Glutamatergic neuron (in vitro differentiated cells): ENCODE results near the gene MMP24. TPM values are rescaled to one million over a fixed set of nuclear protein-coding genes. Genes with fewer than 3 reads are reported as not detected.

ENCODE experiments used
- DNase-seq: peaks from one replicate; pipeline ENCODE4 v3.0.0; 2022
- H3K27ac Mint-ChIP-seq: one replicate; pipeline ENCODE4 v1.8.0; 2020; ENCODE audit warnings: mild to moderate bottlenecking, mixed read lengths, inconsistent platforms; ENCODE audit not compliant: unreplicated experiment
- H3K27me3 Mint-ChIP-seq: one replicate; pipeline ENCODE4 v1.8.0; 2020; ENCODE audit warnings: mild to moderate bottlenecking, moderate library complexity, mixed read lengths, inconsistent platforms; ENCODE audit not compliant: unreplicated experiment
- H3K36me3 Mint-ChIP-seq: one replicate; pipeline ENCODE4 v1.8.0; 2020; ENCODE audit warnings: mild to moderate bottlenecking, mixed read lengths, inconsistent platforms; ENCODE audit not compliant: unreplicated experiment
- H3K4me1 Mint-ChIP-seq: one replicate; pipeline ENCODE4 v1.8.0; 2020; ENCODE audit warnings: mild to moderate bottlenecking, low read depth, mixed read lengths, inconsistent platforms; ENCODE audit not compliant: unreplicated experiment
- H3K4me3 Mint-ChIP-seq: one replicate; pipeline ENCODE4 v1.8.0; 2020; ENCODE audit warnings: mild to moderate bottlenecking, mixed read lengths, inconsistent platforms; ENCODE audit not compliant: unreplicated experiment
- H3K9me3 Mint-ChIP-seq: one replicate; pipeline ENCODE4 v1.8.0; 2020; ENCODE audit warnings: mild to moderate bottlenecking, moderate library complexity, mixed read lengths, inconsistent platforms; ENCODE audit not compliant: unreplicated experiment
- total RNA-seq: library from RNA; stranded (reverse); fragmentation: NEBNext Ultra II Directional; extraction: Animal tissue kit (Norgen Biotek cat#: 25700); gene quantifications from one replicate; pipeline ENCODE4 v1.2.1, GENCODE V29; 2021; ENCODE audit not compliant: unreplicated experiment
- TF ChIP-seq, protein P1 (sequence below): fragments of 200-600 bp; sonication (generic); IDR thresholded peaks from one replicate; pipeline ENCODE4 v1.5.0; 2021; ENCODE audit not compliant: partially characterized antibody, unreplicated experiment

Gene MMP24
- total RNA-seq, 1 donor from 2014 or later = 19.0 TPM

DNA sequence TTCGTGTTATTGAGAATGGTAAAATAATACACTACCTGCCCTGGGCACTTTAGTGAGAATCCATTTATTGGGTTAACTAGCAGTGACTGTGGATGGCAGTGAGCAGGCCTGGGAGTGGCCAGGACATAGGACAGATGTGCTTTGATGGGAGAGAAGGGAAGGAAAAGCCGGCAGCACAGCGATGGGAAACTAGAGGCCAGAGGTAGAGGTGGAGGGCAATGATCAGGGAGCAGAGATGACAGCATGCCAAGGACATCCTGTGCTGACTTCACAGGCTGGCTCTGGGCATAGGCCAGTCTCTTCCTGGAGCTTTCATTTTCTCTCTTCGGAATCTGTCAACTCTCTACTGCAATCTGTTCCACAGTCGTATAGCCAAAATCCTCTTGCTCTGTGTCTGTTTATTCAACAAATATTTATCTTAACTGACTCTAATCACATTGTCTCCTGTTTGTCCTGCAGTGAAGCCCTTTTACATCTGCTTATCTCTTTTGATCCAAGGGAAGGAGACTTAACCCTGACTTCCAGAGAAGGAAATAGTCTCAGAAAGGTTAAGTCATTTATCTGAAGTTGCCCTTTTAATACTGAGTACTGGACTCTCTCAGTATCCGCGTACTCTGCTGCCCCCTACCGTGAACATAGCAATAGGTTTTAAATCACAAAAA, 18.4 kb upstream of the MMP24 start:
- no peaks in the 10 kb centered on the region for H3K27me3 Mint-ChIP-seq
- TF ChIP-seq, protein P1, sequence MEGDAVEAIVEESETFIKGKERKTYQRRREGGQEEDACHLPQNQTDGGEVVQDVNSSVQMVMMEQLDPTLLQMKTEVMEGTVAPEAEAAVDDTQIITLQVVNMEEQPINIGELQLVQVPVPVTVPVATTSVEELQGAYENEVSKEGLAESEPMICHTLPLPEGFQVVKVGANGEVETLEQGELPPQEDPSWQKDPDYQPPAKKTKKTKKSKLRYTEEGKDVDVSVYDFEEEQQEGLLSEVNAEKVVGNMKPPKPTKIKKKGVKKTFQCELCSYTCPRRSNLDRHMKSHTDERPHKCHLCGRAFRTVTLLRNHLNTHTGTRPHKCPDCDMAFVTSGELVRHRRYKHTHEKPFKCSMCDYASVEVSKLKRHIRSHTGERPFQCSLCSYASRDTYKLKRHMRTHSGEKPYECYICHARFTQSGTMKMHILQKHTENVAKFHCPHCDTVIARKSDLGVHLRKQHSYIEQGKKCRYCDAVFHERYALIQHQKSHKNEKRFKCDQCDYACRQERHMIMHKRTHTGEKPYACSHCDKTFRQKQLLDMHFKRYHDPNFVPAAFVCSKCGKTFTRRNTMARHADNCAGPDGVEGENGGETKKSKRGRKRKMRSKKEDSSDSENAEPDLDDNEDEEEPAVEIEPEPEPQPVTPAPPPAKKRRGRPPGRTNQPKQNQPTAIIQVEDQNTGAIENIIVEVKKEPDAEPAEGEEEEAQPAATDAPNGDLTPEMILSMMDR = peak; percentile 71
- H3K27ac Mint-ChIP-seq = no peak overlapping the region
- no peak overlapping the region for H3K4me3 Mint-ChIP-seq
- H3K4me1 Mint-ChIP-seq = no peaks in the 10 kb centered on the region
- DNase-seq = peak; percentile 78
- H3K9me3 Mint-ChIP-seq = no peaks in the 10 kb centered on the region
- no peaks in the 10 kb centered on the region for H3K36me3 Mint-ChIP-seq

DNA sequence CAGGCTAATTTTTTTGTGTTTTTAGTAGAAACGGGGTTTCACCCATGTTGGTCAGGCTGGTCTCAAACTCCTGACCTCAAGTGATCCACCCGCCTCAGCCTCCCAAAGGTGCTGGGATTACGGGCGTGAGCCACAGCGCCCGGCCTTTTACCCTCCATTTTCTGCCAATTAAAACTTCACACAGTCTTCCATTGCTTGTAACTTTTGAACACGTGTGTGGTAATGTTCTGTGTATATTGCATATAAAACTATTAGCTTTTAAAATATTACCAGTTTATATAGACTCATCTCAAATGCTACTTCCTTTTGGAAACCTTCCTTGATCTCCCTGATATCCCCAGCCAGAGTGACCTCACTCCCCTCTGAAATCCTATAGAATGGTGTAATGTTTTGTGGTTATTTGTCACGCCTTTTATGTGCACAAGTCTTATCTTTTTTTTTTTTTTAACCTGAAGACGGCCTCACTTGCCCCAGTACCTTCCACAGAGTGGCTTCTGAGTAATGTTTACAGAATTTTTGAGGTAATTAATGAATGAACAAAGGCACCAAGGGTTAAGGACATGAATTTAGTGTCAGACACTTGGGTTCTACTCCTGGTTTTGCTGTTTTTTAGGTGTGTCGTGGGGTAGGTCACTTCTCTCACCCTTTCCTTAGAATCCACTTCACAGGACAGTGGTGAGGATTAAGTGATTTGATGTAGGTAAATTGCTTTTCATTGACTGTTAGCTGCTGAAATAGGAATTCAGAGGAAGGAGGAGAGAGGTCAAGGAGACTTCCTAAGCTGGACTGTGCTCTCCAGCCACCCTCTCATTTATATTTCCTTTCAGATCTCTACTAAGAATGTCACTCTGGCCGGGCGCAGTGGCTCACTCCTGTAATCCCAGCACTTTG, 11.2 kb upstream of the MMP24 start:
- Mint-ChIP-seq H3K36me3 (no peaks in the 10 kb centered on the region), H3K27ac (no peak overlapping the region), H3K27me3 (no peaks in the 10 kb centered on the region), H3K4me1 (no peaks in the 10 kb centered on the region), H3K9me3 (no peaks in the 10 kb centered on the region), H3K4me3 (no peak overlapping the region)
- TF ChIP-seq, protein P1 = no peak
- no peak for DNase-seq

DNA sequence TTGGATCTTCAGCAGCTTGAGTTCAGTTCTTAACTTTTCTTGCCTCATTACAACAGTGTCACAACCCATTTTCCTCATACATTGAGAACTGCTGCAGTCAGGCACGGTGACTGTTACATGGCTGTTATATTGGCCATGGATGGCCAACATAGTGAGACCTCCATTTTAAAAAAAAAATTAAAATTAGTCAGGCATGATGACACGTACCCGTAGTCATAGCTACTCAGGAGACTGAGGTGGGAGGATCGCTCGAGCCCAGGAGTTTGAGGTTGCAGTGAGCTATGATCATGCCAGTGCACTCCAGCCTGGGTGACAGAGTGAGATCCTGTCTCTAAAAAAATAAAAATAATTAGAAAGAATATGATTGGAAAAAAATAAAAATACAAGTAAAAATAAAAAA, 9.9 kb upstream of the MMP24 start:
- no peaks in the 10 kb centered on the region for H3K36me3 Mint-ChIP-seq
- no peak overlapping the region for H3K27ac Mint-ChIP-seq
- H3K27me3 Mint-ChIP-seq = no peaks in the 10 kb centered on the region
- no peaks in the 10 kb centered on the region for H3K4me1 Mint-ChIP-seq
- no peak overlapping the region for H3K4me3 Mint-ChIP-seq
- no peaks in the 10 kb centered on the region for H3K9me3 Mint-ChIP-seq
- DNase-seq = no peak
- TF ChIP-seq, protein P1 = no peak

DNA sequence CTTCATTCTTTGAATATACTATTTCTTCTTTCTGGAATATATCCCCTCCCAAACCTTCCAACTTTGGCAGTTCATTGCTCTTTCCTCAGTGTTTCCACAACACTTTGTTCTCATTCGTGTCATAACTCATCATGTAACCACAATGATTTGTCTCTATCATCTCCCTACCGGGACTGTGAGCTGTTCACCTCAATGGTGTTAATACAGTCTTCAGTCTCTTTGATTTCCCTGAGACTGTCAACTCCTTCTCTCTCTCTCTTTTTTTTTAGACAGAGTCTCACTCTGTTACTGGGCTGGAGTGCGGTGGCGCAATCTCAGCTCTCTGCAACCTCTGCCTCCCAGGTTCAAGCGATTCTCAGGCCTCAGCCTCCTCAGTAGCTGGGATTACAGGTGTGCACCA, 2.5 kb upstream of the MMP24 start:
- no peak overlapping the region for H3K27ac Mint-ChIP-seq
- TF ChIP-seq, protein P1 = no peak
- peaks cover 4% of the 10 kb centered on the region for H3K4me1 Mint-ChIP-seq
- H3K36me3 Mint-ChIP-seq = peaks cover 7% of the 10 kb centered on the region
- DNase-seq = no peak
- no peak overlapping the region for H3K4me3 Mint-ChIP-seq
- peaks cover 6% of the 10 kb centered on the region for H3K9me3 Mint-ChIP-seq
- peaks cover 10% of the 10 kb centered on the region for H3K27me3 Mint-ChIP-seq

DNA sequence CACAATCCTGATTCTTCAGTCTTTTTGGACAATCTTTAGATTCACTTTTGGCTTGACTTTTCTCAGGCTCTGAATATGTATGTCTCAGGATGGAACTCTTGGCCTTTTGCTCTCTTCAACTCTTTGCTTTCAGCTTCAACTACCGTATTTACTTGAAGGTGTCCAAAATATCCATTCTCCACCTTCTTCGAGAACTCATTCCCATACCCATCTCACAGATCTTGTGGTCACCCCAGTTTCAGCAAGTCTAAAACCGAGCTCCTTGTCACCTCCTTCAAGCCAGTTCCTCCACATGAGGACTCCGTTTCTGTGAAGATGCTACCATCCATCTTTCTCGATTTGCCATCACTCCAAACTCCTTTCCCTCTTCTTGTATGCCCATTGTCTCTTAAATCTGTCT, 2.0 kb upstream of the MMP24 start:
- TF ChIP-seq, protein P1 = no peak
- peaks cover 7% of the 10 kb centered on the region for H3K36me3 Mint-ChIP-seq
- H3K4me1 Mint-ChIP-seq = peaks cover 9% of the 10 kb centered on the region
- H3K4me3 Mint-ChIP-seq = no peak overlapping the region
- no peak for DNase-seq
- peaks cover 10% of the 10 kb centered on the region for H3K27me3 Mint-ChIP-seq
- H3K27ac Mint-ChIP-seq = no peak overlapping the region
- peaks cover 8% of the 10 kb centered on the region for H3K9me3 Mint-ChIP-seq
